ENCODE data around the gene SPDEF. TPM values are rescaled to one million over a fixed set of nuclear protein-coding genes. Genes with fewer than 3 reads are reported as not detected.

Gene SPDEF
- total RNA-seq, 1 experiment from 2014 or later = 0.85 TPM

GRCh38 chr6:34518669-34519365, 37.3 kb downstream of the SPDEF start:
- Histone ChIP-seq H4K20me1 (ENCODE audit: insufficient read depth) (no peaks in the 10 kb centered on the region), H3K4me2 (no peak overlapping the region), H3K4me1 (replicated peaks; ENCODE audit: insufficient read depth) (no peaks in the 10 kb centered on the region), H3K79me2 (ENCODE audit: low read depth) (no peaks in the 10 kb centered on the region), H3K4me3 (no peak overlapping the region), H3K27ac (no peak overlapping the region), H3K36me3 (ENCODE audit: low read depth) (no peaks in the 10 kb centered on the region), H2AFZ (no peak overlapping the region), H3F3A (ENCODE audit: insufficient read depth, low read depth) (no peaks in the 10 kb centered on the region), H3K27me3 (ENCODE audit: insufficient read depth, low read depth) (no peaks in the 10 kb centered on the region), H3K9me3 (ENCODE audit: insufficient read depth, low read depth) (no peaks in the 10 kb centered on the region), H3K9me2 (ENCODE audit: insufficient read depth) (no peaks in the 10 kb centered on the region)
- intact Hi-C loops (cut with micrococcal nuclease; ENCODE audit: unreplicated experiment) = no loop called here
- ChIA-PET CTCF (interaction anchor here (0.6 kb wide), 1 partner anchor 24 kb away, joined by 6 read pairs; no protein-coding TSS in a partner anchor), POLR2A (ENCODE audit: unreplicated experiment) (no interaction called here)
- BruUV-seq (replicated peaks) = no TSS peak
- no peak for DNase-seq
- TF ChIP-seq EZH2 (IDR thresholded peaks at IDR 0.05; ENCODE audit: low read depth) (no peak), CTCF (conservative IDR thresholded peaks at IDR 0.05) (no peak)

GRCh38 chr6:34517966-34518365, 38.2 kb downstream of the SPDEF start:
- H3K9me2 ChIP-seq (ENCODE audit: insufficient read depth) = no peaks in the 10 kb centered on the region
- H3F3A ChIP-seq (ENCODE audit: insufficient read depth, low read depth) = no peaks in the 10 kb centered on the region
- POLR2A ChIA-PET (ENCODE audit: unreplicated experiment) = no interaction called here
- H3K4me1 ChIP-seq (replicated peaks; ENCODE audit: insufficient read depth) = no peaks in the 10 kb centered on the region
- H3K27ac ChIP-seq = no peak overlapping the region
- no peak overlapping the region for H2AFZ ChIP-seq
- no peak overlapping the region for H3K4me2 ChIP-seq
- BruUV-seq (replicated peaks) = no TSS peak
- H3K9me3 ChIP-seq (ENCODE audit: insufficient read depth, low read depth) = no peaks in the 10 kb centered on the region
- no peak for DNase-seq
- H4K20me1 ChIP-seq (ENCODE audit: insufficient read depth) = no peaks in the 10 kb centered on the region
- no peaks in the 10 kb centered on the region for H3K27me3 ChIP-seq (ENCODE audit: insufficient read depth, low read depth)
- H3K36me3 ChIP-seq (ENCODE audit: low read depth) = no peaks in the 10 kb centered on the region
- no peaks in the 10 kb centered on the region for H3K79me2 ChIP-seq (ENCODE audit: low read depth)
- CTCF ChIA-PET = interaction anchor here (0.6 kb wide), 1 partner anchor 25 kb away, joined by 6 read pairs; no protein-coding TSS in a partner anchor
- TF ChIP-seq CTCF (conservative IDR thresholded peaks at IDR 0.05) (no peak), EZH2 (IDR thresholded peaks at IDR 0.05; ENCODE audit: low read depth) (no peak)
- H3K4me3 ChIP-seq = no peak overlapping the region
- intact Hi-C loops (cut with micrococcal nuclease; ENCODE audit: unreplicated experiment) = no loop called here

- ChIA-PET POLR2A (ENCODE audit: unreplicated experiment) (interaction anchor here (0.6 kb wide), 1 partner anchor 283 kb away, joined by 4 read pairs; no protein-coding TSS in a partner anchor), CTCF (no interaction called here)
- BruUV-seq (replicated peaks) = no TSS peak
- H3K4me2 ChIP-seq = no peak overlapping the region
- no peaks in the 10 kb centered on the region for H4K20me1 ChIP-seq (ENCODE audit: insufficient read depth)
- no peaks in the 10 kb centered on the region for H3F3A ChIP-seq (ENCODE audit: insufficient read depth, low read depth)
- no peaks in the 10 kb centered on the region for H3K79me2 ChIP-seq (ENCODE audit: low read depth)
- no peak overlapping the region for H3K27ac ChIP-seq
- H3K4me3 ChIP-seq = no peak overlapping the region
- H3K27me3 ChIP-seq (ENCODE audit: insufficient read depth, low read depth) = no peaks in the 10 kb centered on the region
- intact Hi-C loops (cut with micrococcal nuclease; ENCODE audit: unreplicated experiment) = no loop called here
- H3K9me3 ChIP-seq (ENCODE audit: insufficient read depth, low read depth) = no peaks in the 10 kb centered on the region
- no peaks in the 10 kb centered on the region for H3K9me2 ChIP-seq (ENCODE audit: insufficient read depth)
- H3K36me3 ChIP-seq (ENCODE audit: low read depth) = no peaks in the 10 kb centered on the region
- H3K4me1 ChIP-seq (replicated peaks; ENCODE audit: insufficient read depth) = no peaks in the 10 kb centered on the region
- TF ChIP-seq CTCF (conservative IDR thresholded peaks at IDR 0.05) (no peak), EZH2 (IDR thresholded peaks at IDR 0.05; ENCODE audit: low read depth) (no peak)
- no peak overlapping the region for H2AFZ ChIP-seq
- DNase-seq = no peak
These were observed 38.7 kb downstream of the SPDEF start for GRCh38 chr6:34517461-34517881.
